ENCODE data around the gene ATP6AP1.

Gene ATP6AP1

DNA sequence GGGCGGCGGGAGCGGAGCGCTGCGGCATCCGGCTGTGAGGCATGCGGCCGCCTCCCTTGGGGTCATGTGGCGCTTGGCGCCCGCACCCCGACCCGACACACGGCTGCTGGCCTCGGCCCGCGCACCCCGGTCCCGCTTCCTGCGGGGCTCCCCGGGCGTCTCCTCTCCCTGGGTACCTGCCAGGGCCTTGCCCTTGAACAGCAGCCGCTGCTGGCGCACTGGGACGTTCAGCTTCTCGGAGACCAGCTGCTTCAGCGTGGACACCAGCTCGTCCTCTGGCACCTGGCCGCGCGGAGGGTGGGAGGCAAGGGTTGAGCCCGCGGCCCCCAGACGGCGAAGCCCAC, 57.5 kb downstream of the ATP6AP1 start:
- in situ Hi-C loops (cut with MboI; ENCODE audit: low sequenced_read_pairs) = no loop called here

Measured in HL-60/S4 (cell line).